HL-60 (cell line): ENCODE data around the gene KCTD14.

Source experiments
- DNase-seq, 2 experiments: peaks; one replicate each; pipeline ENCODE4 v3.0.0-alpha.2; 2010 to 2020; ENCODE audit warnings: low read depth in 1 of 2, low spot score in 1 of 2
- H3K27ac ChIP-seq: fragments of 250-450 bp; sonication (Bioruptor Pico); replicated peaks from 2 replicates; pipeline ENCODE4 v1.5.1; 2020; ENCODE audit warnings: mild to moderate bottlenecking, moderate library complexity
- H3K27me3 ChIP-seq: fragments of 250-450 bp; sonication (Bioruptor Pico); 2 replicates; pipeline ENCODE4 v1.5.1; 2021; ENCODE audit warnings: mild to moderate bottlenecking, moderate library complexity; ENCODE audit not compliant: insufficient read depth, poor library complexity, severe bottlenecking
- H3K4me3 ChIP-seq: replicated peaks from 2 replicates; pipeline ENCODE4 v1.5.1; 2011; ENCODE audit warnings: mild to moderate bottlenecking, control low read depth, low read length; ENCODE audit not compliant: insufficient read depth
- GABPA ChIP-seq: IDR thresholded peaks from 2 replicates; pipeline ENCODE4 v1.6.1; 2012; ENCODE audit warnings: low read depth
- POLR2AphosphoS5 ChIP-seq: IDR thresholded peaks from 2 replicates; pipeline ENCODE4 v1.6.1; 2012; ENCODE audit warnings: low read depth
- SPI1 ChIP-seq: IDR thresholded peaks from 2 replicates; pipeline ENCODE4 v1.6.1; 2012; ENCODE audit warnings: low read depth, mild to moderate bottlenecking, borderline replicate concordance
- TF ChIP-seq, protein P1 (sequence below): IDR thresholded peaks from 2 replicates; pipeline ENCODE4 v1.6.1; 2012; ENCODE audit warnings: low read depth; ENCODE audit not compliant: insufficient replicate concordance
- TF ChIP-seq, protein P2 (sequence below): IDR thresholded peaks from one replicate; pipeline ENCODE4 v1.5.1; 2011; ENCODE audit warnings: low read length, control low read depth, inconsistent platforms; ENCODE audit not compliant: insufficient read depth

Gene KCTD14

DNA sequence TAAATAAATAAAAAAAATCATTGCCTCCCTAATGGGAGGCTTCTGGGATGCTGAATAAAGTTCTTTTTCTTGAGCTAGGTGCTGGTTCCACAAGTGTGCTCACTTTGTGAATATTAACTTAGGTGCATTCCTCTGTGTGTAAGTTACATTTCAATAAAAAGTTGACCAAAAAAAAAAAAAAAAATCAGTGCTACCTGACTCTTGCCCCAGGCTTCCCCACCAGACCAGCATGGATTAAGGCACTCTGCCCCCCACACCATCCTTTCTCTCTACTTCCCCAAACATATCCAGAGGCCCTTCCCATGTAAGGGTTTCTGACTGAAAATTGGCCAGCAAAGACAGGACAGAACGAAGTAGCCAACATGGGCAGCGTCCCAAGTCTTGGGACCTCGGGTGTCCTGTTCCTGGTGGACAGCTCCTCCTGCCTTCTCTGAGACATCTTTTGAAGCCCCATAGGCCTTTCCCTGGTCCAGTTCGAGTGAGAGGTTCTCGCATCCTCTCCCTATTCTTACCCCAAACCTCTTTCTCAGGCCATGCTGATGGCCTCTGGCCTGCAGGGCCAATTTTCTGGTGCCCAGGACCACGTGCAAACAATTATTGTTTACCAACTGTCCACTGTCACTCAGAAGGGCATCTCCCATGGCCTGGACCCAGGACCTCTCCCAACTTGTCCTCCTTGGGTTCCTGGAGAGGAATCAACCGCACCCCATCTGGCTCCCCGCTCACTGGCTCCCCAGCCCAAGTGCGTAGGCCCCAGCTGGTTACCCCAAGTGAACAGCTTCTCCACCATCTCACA lies 14.9 kb upstream of the KCTD14 start:
- no peak overlapping the region for H3K27ac ChIP-seq
- no peak for DNase-seq
- TF ChIP-seq SPI1, result no peak
- TF ChIP-seq POLR2AphosphoS5, result no peak
- TF ChIP-seq, protein P1, sequence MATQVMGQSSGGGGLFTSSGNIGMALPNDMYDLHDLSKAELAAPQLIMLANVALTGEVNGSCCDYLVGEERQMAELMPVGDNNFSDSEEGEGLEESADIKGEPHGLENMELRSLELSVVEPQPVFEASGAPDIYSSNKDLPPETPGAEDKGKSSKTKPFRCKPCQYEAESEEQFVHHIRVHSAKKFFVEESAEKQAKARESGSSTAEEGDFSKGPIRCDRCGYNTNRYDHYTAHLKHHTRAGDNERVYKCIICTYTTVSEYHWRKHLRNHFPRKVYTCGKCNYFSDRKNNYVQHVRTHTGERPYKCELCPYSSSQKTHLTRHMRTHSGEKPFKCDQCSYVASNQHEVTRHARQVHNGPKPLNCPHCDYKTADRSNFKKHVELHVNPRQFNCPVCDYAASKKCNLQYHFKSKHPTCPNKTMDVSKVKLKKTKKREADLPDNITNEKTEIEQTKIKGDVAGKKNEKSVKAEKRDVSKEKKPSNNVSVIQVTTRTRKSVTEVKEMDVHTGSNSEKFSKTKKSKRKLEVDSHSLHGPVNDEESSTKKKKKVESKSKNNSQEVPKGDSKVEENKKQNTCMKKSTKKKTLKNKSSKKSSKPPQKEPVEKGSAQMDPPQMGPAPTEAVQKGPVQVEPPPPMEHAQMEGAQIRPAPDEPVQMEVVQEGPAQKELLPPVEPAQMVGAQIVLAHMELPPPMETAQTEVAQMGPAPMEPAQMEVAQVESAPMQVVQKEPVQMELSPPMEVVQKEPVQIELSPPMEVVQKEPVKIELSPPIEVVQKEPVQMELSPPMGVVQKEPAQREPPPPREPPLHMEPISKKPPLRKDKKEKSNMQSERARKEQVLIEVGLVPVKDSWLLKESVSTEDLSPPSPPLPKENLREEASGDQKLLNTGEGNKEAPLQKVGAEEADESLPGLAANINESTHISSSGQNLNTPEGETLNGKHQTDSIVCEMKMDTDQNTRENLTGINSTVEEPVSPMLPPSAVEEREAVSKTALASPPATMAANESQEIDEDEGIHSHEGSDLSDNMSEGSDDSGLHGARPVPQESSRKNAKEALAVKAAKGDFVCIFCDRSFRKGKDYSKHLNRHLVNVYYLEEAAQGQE, result no peak
- TF ChIP-seq, protein P2, sequence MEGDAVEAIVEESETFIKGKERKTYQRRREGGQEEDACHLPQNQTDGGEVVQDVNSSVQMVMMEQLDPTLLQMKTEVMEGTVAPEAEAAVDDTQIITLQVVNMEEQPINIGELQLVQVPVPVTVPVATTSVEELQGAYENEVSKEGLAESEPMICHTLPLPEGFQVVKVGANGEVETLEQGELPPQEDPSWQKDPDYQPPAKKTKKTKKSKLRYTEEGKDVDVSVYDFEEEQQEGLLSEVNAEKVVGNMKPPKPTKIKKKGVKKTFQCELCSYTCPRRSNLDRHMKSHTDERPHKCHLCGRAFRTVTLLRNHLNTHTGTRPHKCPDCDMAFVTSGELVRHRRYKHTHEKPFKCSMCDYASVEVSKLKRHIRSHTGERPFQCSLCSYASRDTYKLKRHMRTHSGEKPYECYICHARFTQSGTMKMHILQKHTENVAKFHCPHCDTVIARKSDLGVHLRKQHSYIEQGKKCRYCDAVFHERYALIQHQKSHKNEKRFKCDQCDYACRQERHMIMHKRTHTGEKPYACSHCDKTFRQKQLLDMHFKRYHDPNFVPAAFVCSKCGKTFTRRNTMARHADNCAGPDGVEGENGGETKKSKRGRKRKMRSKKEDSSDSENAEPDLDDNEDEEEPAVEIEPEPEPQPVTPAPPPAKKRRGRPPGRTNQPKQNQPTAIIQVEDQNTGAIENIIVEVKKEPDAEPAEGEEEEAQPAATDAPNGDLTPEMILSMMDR, result no peak
- H3K4me3 ChIP-seq, result no peak overlapping the region
- no peaks in the 10 kb centered on the region for H3K27me3 ChIP-seq

DNA sequence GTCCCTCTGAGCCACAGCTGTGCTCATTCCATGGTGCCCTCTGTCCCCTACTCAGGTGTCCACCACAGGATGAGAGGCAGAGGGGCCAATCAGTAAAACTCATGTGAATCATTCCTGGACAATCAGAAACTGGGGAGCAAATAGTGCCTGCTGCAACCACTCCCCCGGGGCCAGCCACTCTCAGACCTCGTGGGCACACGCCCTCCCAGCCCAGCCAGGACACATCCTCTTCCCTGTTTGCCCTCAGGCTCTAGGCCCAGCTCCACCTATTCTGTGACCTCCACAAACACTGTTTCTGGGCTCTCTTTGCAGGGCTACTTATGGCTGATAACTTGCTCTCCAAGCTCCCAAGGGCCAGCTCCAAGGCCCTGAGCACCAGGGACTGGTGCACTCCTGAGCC lies 14.0 kb upstream of the KCTD14 start:
- DNase-seq, result no peak
- H3K27ac ChIP-seq, result no peak overlapping the region
- TF ChIP-seq POLR2AphosphoS5 (no peak), SPI1 (no peak), GABPA (no peak)
- TF ChIP-seq, protein P1, result no peak
- TF ChIP-seq, protein P2, result no peak
- H3K27me3 ChIP-seq, result no peaks in the 10 kb centered on the region
- H3K4me3 ChIP-seq, result no peak overlapping the region

DNA sequence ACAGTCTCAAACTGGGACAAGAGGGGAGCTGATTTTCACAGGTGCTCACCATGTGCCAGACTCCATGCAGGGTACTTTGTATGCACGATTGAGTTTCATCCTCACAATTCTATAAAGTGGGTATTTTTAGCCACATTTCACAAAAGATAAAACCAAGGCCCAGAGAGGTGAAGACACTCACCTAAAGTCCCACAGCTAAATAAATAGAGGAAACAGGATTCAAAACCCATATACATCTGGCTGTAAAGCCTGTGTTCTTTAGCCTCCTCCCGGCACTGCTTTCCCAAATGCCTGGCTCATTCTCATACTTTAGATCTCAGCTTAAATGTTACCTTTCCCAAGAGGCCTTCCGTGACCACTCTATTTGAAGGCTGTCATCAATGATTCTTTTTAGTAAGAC lies 13.2 kb upstream of the KCTD14 start:
- no peak overlapping the region for H3K4me3 ChIP-seq
- no peaks in the 10 kb centered on the region for H3K27me3 ChIP-seq
- no peak overlapping the region for H3K27ac ChIP-seq
- TF ChIP-seq SPI1, result no peak
- TF ChIP-seq GABPA, result no peak
- no peak for TF ChIP-seq POLR2AphosphoS5
- TF ChIP-seq, protein P2, result no peak
- TF ChIP-seq, protein P1, result no peak
- no peak for DNase-seq
